MM.1S (cell line): ENCODE results near the gene HMGA1.

Source experiments
- DNase-seq: peaks from one replicate; pipeline ENCODE4 v3.0.0-alpha.2; 2015
- H2AFZ ChIP-seq: fragments of 300-600 bp; sonication (generic); 2 replicates; pipeline ENCODE4 v1.6.0; 2016; ENCODE audit warnings: antibody characterized with exemption, low read length
- H3F3A ChIP-seq: fragments of 300-600 bp; sonication (generic); 2 replicates; pipeline ENCODE4 v1.6.1; 2016; ENCODE audit warnings: mild to moderate bottlenecking, antibody characterized with exemption, low read length, moderate library complexity, mixed read lengths; ENCODE audit not compliant: insufficient read depth
- H3K27ac ChIP-seq: fragments of 300-600 bp; sonication (generic); 2 replicates; pipeline ENCODE4 v1.5.1; 2016; ENCODE audit warnings: mild to moderate bottlenecking, low read length
- H3K27me3 ChIP-seq: fragments of 300-600 bp; sonication (generic); replicated peaks from 2 replicates; pipeline ENCODE4 v1.6.0; 2016; ENCODE audit warnings: low read length; ENCODE audit not compliant: insufficient read depth
- H3K36me3 ChIP-seq: fragments of 300-600 bp; sonication (generic); replicated peaks from 2 replicates; pipeline ENCODE4 v1.6.1; 2016; ENCODE audit warnings: mild to moderate bottlenecking, low read length, mixed read lengths; ENCODE audit not compliant: insufficient read depth
- H3K4me1 ChIP-seq: fragments of 300-600 bp; sonication (generic); 2 replicates; pipeline ENCODE4 v1.6.1; 2016; ENCODE audit warnings: low read length, mixed read lengths
- H3K4me2 ChIP-seq: fragments of 300-600 bp; sonication (generic); 2 replicates; pipeline ENCODE4 v1.6.0; 2016; ENCODE audit warnings: low read depth, low read length
- H3K4me3 ChIP-seq: fragments of 300-600 bp; sonication (generic); 2 replicates; pipeline ENCODE4 v1.5.1; 2016; ENCODE audit warnings: low read length, mixed read lengths
- H3K79me2 ChIP-seq: fragments of 300-600 bp; sonication (generic); 2 replicates; pipeline ENCODE4 v1.6.1; 2016; ENCODE audit warnings: mixed run types, low read length, mixed read lengths
- H3K9ac ChIP-seq: fragments of 300-600 bp; sonication (generic); 2 replicates; pipeline ENCODE4 v1.6.1; 2016; ENCODE audit warnings: low read length, mixed read lengths
- H3K9me2 ChIP-seq: fragments of 300-600 bp; sonication (generic); replicated peaks from 2 replicates; pipeline ENCODE4 v1.6.1; 2016; ENCODE audit warnings: mild to moderate bottlenecking, low read length, mixed read lengths; ENCODE audit not compliant: insufficient read depth
- H3K9me3 ChIP-seq: fragments of 300-600 bp; sonication (generic); replicated peaks from 2 replicates; pipeline ENCODE4 v1.6.1; 2016; ENCODE audit warnings: mild to moderate bottlenecking, low read length, mixed read lengths; ENCODE audit not compliant: insufficient read depth
- H4K20me1 ChIP-seq: fragments of 300-600 bp; sonication (generic); 2 replicates; pipeline ENCODE4 v1.6.1; 2016; ENCODE audit warnings: mild to moderate bottlenecking, low read length, moderate library complexity, mixed read lengths; ENCODE audit not compliant: insufficient read depth
- EZH2 ChIP-seq: fragments of 300-600 bp; sonication (generic); optimal IDR thresholded peaks from 2 replicates; pipeline ENCODE3; 2017; ENCODE audit warnings: low read depth, mild to moderate bottlenecking, antibody characterized with exemption, low read length, mixed read lengths
- EZH2phosphoT487 ChIP-seq: fragments of 300-600 bp; sonication (generic); IDR thresholded peaks from 2 replicates; pipeline ENCODE4 v1.6.1; 2018; ENCODE audit warnings: antibody characterized with exemption, low read length
- TF ChIP-seq, protein P1 (sequence below): fragments of 300-600 bp; sonication (generic); IDR thresholded peaks from 2 replicates; pipeline ENCODE4 v1.5.1; 2016; ENCODE audit warnings: antibody characterized with exemption, low read length, mixed read lengths

Gene HMGA1

DNA sequence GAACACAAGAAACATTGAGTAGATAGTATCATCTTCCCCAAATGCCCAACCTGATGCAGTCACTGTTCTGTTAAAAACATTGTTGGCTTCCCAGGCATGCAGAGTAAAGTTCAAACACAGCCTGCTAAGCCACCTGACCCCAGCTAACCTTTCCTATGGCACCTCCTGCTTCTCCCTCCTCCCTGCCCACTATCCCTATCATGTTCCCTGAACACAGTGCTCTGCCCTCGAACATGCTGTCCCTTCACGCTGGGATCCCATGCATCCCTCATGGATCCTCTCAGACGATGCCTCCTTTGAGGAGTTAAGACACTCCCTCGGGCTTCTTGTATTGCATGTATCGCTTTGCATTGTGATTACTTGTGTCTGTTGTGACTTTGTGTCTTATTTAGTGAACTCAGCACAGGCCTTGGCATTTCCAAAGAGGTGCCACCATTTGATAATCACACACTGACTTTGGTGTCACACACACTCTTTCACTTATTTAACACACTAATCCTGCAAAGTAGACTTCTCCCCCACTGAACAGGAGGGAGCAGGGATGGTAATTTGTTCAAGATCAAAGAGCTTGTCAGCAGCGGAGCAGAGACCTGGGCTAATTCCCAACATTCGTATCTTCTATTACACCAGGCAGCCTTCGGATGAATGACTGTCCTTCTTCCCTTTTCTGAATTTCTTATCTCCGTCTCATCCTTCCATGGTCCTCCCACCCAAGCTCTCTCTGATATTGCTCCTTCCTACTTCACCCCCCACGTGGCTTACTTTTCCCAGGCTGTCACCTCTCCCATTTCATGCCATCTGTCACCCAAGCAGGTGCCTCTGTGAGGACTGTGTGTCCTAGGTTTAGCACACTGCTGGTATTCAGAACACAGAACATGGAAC lies 40.4 kb downstream of the HMGA1 start:
- H3K4me1 ChIP-seq: no peaks in the 10 kb centered on the region
- H3K36me3 ChIP-seq: no peaks in the 10 kb centered on the region
- no peak overlapping the region for H3K4me2 ChIP-seq

DNA sequence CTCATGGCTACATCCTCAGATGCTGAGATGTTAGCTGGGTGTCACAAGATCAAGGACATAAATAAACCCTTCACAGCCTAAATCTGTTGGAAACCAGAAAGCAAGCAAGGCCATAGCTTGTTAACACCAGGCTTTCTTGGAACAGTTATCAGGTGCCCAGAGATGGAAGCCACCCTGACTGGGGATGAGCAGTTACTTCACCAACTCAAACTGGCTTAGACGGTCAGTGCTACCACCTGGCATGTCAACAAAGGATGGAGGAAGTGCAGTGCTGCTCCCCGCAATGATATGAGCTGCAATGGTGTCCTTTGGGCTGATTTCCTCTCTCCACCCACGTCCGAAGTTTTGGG lies 41.1 kb downstream of the HMGA1 start:
- Histone ChIP-seq H3K79me2 (no peaks in the 10 kb centered on the region), H3K4me1 (no peaks in the 10 kb centered on the region), H3F3A (no peaks in the 10 kb centered on the region), H2AFZ (no peak overlapping the region), H3K4me3 (no peak overlapping the region), H3K36me3 (no peaks in the 10 kb centered on the region), H3K4me2 (no peak overlapping the region), H4K20me1 (no peaks in the 10 kb centered on the region), H3K9me3 (no peaks in the 10 kb centered on the region), H3K27me3 (no peaks in the 10 kb centered on the region), H3K9me2 (no peaks in the 10 kb centered on the region), H3K27ac (no peak overlapping the region), H3K9ac (no peak overlapping the region)
- DNase-seq: no peak
- TF ChIP-seq EZH2 (no peak), EZH2phosphoT487 (no peak)
- TF ChIP-seq, protein P1, sequence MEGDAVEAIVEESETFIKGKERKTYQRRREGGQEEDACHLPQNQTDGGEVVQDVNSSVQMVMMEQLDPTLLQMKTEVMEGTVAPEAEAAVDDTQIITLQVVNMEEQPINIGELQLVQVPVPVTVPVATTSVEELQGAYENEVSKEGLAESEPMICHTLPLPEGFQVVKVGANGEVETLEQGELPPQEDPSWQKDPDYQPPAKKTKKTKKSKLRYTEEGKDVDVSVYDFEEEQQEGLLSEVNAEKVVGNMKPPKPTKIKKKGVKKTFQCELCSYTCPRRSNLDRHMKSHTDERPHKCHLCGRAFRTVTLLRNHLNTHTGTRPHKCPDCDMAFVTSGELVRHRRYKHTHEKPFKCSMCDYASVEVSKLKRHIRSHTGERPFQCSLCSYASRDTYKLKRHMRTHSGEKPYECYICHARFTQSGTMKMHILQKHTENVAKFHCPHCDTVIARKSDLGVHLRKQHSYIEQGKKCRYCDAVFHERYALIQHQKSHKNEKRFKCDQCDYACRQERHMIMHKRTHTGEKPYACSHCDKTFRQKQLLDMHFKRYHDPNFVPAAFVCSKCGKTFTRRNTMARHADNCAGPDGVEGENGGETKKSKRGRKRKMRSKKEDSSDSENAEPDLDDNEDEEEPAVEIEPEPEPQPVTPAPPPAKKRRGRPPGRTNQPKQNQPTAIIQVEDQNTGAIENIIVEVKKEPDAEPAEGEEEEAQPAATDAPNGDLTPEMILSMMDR: no peak

More for the DNA sequence above, 40.4 kb downstream of the HMGA1 start:
- Histone ChIP-seq H3K9me2 (no peaks in the 10 kb centered on the region), H4K20me1 (no peaks in the 10 kb centered on the region), H3K9me3 (no peaks in the 10 kb centered on the region), H3K27ac (no peak overlapping the region), H3K4me3 (no peak overlapping the region), H3F3A (no peaks in the 10 kb centered on the region), H2AFZ (no peak overlapping the region), H3K79me2 (no peaks in the 10 kb centered on the region), H3K9ac (no peak overlapping the region), H3K27me3 (no peaks in the 10 kb centered on the region)
- DNase-seq: no peak
- TF ChIP-seq EZH2: no peak
- no peak for TF ChIP-seq EZH2phosphoT487
- TF ChIP-seq, protein P1: no peak

DNA sequence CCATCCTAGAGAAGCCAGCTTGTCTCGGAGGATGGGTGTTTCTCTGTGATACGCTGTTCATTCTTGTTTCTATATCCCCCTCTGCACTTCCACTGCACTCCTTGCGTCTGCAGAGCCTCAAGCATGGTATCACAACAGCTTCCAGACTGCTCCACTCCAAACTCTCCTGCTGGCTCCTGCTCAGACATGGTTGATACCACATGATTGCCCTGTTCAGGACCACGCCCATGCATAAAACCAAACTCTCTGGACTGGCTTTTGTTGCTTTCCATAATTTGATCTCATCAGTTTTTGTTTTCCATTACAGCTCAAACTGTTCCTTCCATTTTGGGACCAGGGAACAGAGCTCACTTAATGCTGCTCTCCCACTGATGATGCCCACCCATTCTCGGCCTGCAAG lies 42.2 kb downstream of the HMGA1 start:
- Histone ChIP-seq H4K20me1 (no peaks in the 10 kb centered on the region), H3K36me3 (no peaks in the 10 kb centered on the region), H3K4me3 (no peak overlapping the region), H2AFZ (no peak overlapping the region), H3K27me3 (no peaks in the 10 kb centered on the region), H3K4me1 (no peaks in the 10 kb centered on the region), H3K4me2 (no peak overlapping the region), H3K79me2 (no peaks in the 10 kb centered on the region), H3K9me2 (no peaks in the 10 kb centered on the region), H3K9me3 (no peaks in the 10 kb centered on the region), H3K27ac (no peak overlapping the region), H3K9ac (no peak overlapping the region), H3F3A (no peaks in the 10 kb centered on the region)
- DNase-seq: no peak
- TF ChIP-seq, protein P1: no peak
- no peak for TF ChIP-seq EZH2phosphoT487
- no peak for TF ChIP-seq EZH2
